HG02623 (cell line): ENCODE results near the gene RALGAPA2.

ENCODE experiments used
- ATAC-seq: cut with Tn5 transposase; IDR thresholded peaks from one replicate; pipeline ENCODE4 v1.9.1; 2021; ENCODE audit warnings: moderate library complexity; ENCODE audit not compliant: unreplicated experiment

The RALGAPA2 gene

GRCh38 chr20:20712474-20713243, at the start of gene RALGAPA2:
Gene RALGAPA2 (minus strand): TSS chr20:20712644. CDS start chr20:20712480, 164 bp downstream.
- ATAC-seq: peak; percentile 91

- no peak for ATAC-seq
Observed at GRCh38 chr20:20761301-20761700, 48.9 kb upstream of the RALGAPA2 start.

- no peak for ATAC-seq
Observed at GRCh38 chr20:20759132-20759531, 46.7 kb upstream of the RALGAPA2 start.

- ATAC-seq: no peak
Observed at GRCh38 chr20:20755674-20756319, 43.4 kb upstream of the RALGAPA2 start.

- ATAC-seq: no peak
Observed at GRCh38 chr20:20755231-20755630, 42.8 kb upstream of the RALGAPA2 start.

GRCh38 chr20:20754714-20755113, 42.3 kb upstream of the RALGAPA2 start:
- ATAC-seq: no peak

- no peak for ATAC-seq
Observed at GRCh38 chr20:20752712-20753111, 40.3 kb upstream of the RALGAPA2 start.

GRCh38 chr20:20747298-20747697, 34.9 kb upstream of the RALGAPA2 start:
- no peak for ATAC-seq

GRCh38 chr20:20744170-20744725, 31.8 kb upstream of the RALGAPA2 start:
- no peak for ATAC-seq

GRCh38 chr20:20743511-20744169, 31.2 kb upstream of the RALGAPA2 start:
- peak; percentile 52 for ATAC-seq

- ATAC-seq: no peak
Observed at GRCh38 chr20:20741087-20742045, 28.9 kb upstream of the RALGAPA2 start.

- ATAC-seq: no peak
Observed at GRCh38 chr20:20740541-20740940, 28.1 kb upstream of the RALGAPA2 start.

GRCh38 chr20:20737158-20737557, 24.7 kb upstream of the RALGAPA2 start:
- no peak for ATAC-seq

- no peak for ATAC-seq
Observed at GRCh38 chr20:20736303-20736702, 23.9 kb upstream of the RALGAPA2 start.

- ATAC-seq: no peak
Observed at GRCh38 chr20:20734475-20734948, 22.1 kb upstream of the RALGAPA2 start.

GRCh38 chr20:20733943-20734342, 21.5 kb upstream of the RALGAPA2 start:
- ATAC-seq: no peak

- no peak for ATAC-seq
Observed at GRCh38 chr20:20732641-20733040, 20.2 kb upstream of the RALGAPA2 start.

- no peak for ATAC-seq
Observed at GRCh38 chr20:20731945-20732296, 19.5 kb upstream of the RALGAPA2 start.

- ATAC-seq: no peak
Observed at GRCh38 chr20:20731000-20731944, 18.8 kb upstream of the RALGAPA2 start.
